Lower lobe of right lung (tissue), 2 donors: ENCODE results near the gene MYBPH. TPM values are rescaled to one million over a fixed set of nuclear protein-coding genes. Genes with fewer than 3 reads are reported as not detected.

ENCODE experiments used
- ATAC-seq, 2 donors: fragments of 200-7000 bp; cut with Tn5 transposase; one replicate each; pipeline ENCODE4 v1.9.1; 2020 to 2022; ENCODE audit warnings: mild to moderate bottlenecking in 2 of 2, moderate library complexity in 2 of 2
- DNase-seq: peaks from one replicate; pipeline ENCODE4 v3.0.0-alpha.2; 2020
- H3K27ac ChIP-seq: fragments of 200-600 bp; one replicate; pipeline ENCODE4 v1.8.0; 2022
- H3K27me3 ChIP-seq: fragments of 200-600 bp; one replicate; pipeline ENCODE4 v1.8.0; 2022; ENCODE audit warnings: low read depth
- H3K36me3 ChIP-seq: fragments of 200-600 bp; one replicate; pipeline ENCODE4 v1.8.0; 2022; ENCODE audit warnings: mild to moderate bottlenecking
- H3K4me1 ChIP-seq: fragments of 200-600 bp; one replicate; pipeline ENCODE4 v1.8.0; 2022
- H3K4me3 ChIP-seq: fragments of 200-600 bp; one replicate; pipeline ENCODE4 v1.8.0; 2022; ENCODE audit warnings: mild to moderate bottlenecking
- H3K9me3 ChIP-seq: fragments of 200-600 bp; one replicate; pipeline ENCODE4 v1.8.0; 2022
- intact Hi-C: fragments of 100-400 bp; cut with DNase I; formaldehyde crosslinking; loops from one replicate; pipeline ENCODE4 v1.11.0; 2022
- total RNA-seq: library from RNA; stranded (reverse); fragmentation: NEBNext Ultra II Directional; extraction: Animal tissue kit (Norgen Biotek cat#: 25700); gene quantifications from one replicate; pipeline ENCODE4 v1.2.1, GENCODE V29; 2021
- TF ChIP-seq, protein P1 (sequence below): fragments of 200-600 bp; IDR thresholded peaks from one replicate; pipeline ENCODE4 v1.8.0; 2022; ENCODE audit warnings: antibody characterized with exemption, mild to moderate bottlenecking
- donor health status: DM: no; HTN: yes; CAD: no; lungs with severe emphysema.

Gene MYBPH
- total RNA-seq, 1 donor from 2014 or later, result not detected

GRCh38 chr1:203144661-203145060, 31.0 kb downstream of the MYBPH start:
- Histone ChIP-seq H3K4me1 (no peaks in the 10 kb centered on the region), H3K9me3 (no peaks in the 10 kb centered on the region), H3K36me3 (no peaks in the 10 kb centered on the region), H3K27me3 (no peaks in the 10 kb centered on the region), H3K4me3 (no peak overlapping the region), H3K27ac (no peak overlapping the region)
- intact Hi-C loops, result no loop called here
- ATAC-seq, result no peak
- no peak for DNase-seq
- TF ChIP-seq, protein P1, sequence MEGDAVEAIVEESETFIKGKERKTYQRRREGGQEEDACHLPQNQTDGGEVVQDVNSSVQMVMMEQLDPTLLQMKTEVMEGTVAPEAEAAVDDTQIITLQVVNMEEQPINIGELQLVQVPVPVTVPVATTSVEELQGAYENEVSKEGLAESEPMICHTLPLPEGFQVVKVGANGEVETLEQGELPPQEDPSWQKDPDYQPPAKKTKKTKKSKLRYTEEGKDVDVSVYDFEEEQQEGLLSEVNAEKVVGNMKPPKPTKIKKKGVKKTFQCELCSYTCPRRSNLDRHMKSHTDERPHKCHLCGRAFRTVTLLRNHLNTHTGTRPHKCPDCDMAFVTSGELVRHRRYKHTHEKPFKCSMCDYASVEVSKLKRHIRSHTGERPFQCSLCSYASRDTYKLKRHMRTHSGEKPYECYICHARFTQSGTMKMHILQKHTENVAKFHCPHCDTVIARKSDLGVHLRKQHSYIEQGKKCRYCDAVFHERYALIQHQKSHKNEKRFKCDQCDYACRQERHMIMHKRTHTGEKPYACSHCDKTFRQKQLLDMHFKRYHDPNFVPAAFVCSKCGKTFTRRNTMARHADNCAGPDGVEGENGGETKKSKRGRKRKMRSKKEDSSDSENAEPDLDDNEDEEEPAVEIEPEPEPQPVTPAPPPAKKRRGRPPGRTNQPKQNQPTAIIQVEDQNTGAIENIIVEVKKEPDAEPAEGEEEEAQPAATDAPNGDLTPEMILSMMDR, result no peak

DNA sequence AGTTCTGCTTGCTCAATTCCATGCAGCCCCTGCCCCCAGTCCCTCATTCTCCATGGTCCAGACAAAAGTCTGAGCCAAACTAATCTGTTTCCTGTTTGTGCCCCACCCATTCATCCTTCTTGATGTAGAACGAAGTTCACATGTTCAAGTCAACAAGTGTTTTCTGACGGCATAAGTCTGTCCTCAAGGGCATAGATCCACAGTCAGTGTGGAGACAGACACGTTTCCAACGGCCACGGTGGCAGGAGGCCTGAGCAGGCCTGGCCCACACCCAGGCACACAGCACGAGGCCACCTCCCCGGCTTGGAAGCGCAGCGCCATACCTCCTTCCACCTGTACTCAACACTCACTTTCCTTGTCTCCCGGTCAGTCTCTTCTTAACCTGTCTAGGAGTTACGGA, 32.0 kb downstream of the MYBPH start:
- TF ChIP-seq, protein P1, result no peak
- Histone ChIP-seq H3K27ac (no peak overlapping the region), H3K4me1 (no peaks in the 10 kb centered on the region), H3K9me3 (no peaks in the 10 kb centered on the region), H3K4me3 (no peak overlapping the region), H3K27me3 (no peaks in the 10 kb centered on the region), H3K36me3 (no peaks in the 10 kb centered on the region)
- DNase-seq, result no peak
- intact Hi-C loops, result no loop called here
- ATAC-seq, result no peak

GRCh38 chr1:203142684-203143408, 32.8 kb downstream of the MYBPH start:
- ATAC-seq (no peak), DNase-seq (no peak)
- Histone ChIP-seq H3K36me3 (no peaks in the 10 kb centered on the region), H3K4me3 (no peak overlapping the region), H3K27me3 (no peaks in the 10 kb centered on the region), H3K4me1 (no peaks in the 10 kb centered on the region), H3K27ac (no peak overlapping the region), H3K9me3 (no peaks in the 10 kb centered on the region)
- TF ChIP-seq, protein P1, result no peak
- intact Hi-C loops, result no loop called here

- no peak overlapping the region for H3K4me3 ChIP-seq
- H3K4me1 ChIP-seq, result no peaks in the 10 kb centered on the region
- TF ChIP-seq, protein P1, result no peak
- no peaks in the 10 kb centered on the region for H3K9me3 ChIP-seq
- no peak for ATAC-seq
- intact Hi-C loops, result no loop called here
- no peaks in the 10 kb centered on the region for H3K36me3 ChIP-seq
- no peaks in the 10 kb centered on the region for H3K27me3 ChIP-seq
- DNase-seq, result no peak
- H3K27ac ChIP-seq, result no peak overlapping the region
Measured at GRCh38 chr1:203142124-203142523, 33.5 kb downstream of the MYBPH start.

DNA sequence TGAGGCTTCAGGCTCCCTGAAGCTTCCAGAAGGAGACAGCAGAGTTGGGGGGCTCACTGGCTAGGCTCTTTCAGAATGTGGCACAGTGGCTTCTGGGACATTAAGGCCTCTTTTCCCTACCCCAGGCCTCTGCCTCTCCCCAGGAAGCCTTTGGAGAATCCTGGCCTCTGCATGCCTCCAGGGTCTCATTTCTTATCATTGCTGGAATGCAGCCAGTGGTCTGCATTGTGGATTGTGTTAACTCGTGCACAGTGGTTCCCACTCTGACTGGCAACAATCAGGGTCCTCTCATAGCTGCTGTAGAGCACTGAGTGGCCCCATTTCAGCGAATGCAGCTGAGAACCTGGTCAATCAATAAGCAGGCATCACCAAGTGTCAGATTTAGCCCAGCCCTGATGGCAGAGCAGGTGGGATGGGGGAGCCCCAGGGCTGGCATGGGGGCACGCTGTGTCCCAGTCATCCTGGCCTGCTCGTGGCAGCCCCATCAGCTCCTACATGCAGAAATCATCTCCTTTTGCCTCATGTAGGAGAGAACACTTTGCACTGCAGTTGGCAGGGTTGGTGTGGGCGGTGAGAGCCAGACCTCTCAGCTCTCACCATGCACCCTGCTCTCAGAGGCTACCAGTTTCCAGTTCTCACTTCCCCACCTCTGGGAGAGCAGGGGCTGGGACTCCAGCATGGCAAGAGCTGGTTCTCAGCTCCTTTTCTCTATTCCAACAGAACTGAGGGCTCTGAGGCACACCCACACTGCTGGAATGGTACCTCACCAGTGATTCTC, 34.7 kb downstream of the MYBPH start:
- Histone ChIP-seq H3K27ac (no peak overlapping the region), H3K27me3 (no peaks in the 10 kb centered on the region), H3K4me1 (no peaks in the 10 kb centered on the region), H3K4me3 (no peak overlapping the region), H3K9me3 (no peaks in the 10 kb centered on the region), H3K36me3 (no peaks in the 10 kb centered on the region)
- TF ChIP-seq, protein P1, result no peak
- intact Hi-C loops, result no loop called here
- DNase-seq (no peak), ATAC-seq (no peak)
